T-helper 2 cell treated with Interferon-gamma antibody and Interleukin-4, amounts not matched to agents 5 μg/mL and 100 μg/mL, for 36 hours (primary cell): ENCODE measurements around the gene PSMC3.

ENCODE experiments used
- DNase-seq: peaks from one replicate; pipeline ENCODE4 v3.0.0; 2021; ENCODE audit warnings: low spot score
- H3K27ac Mint-ChIP-seq: one replicate; pipeline ENCODE4 v1.8.0; 2021; ENCODE audit warnings: mild to moderate bottlenecking, mixed read lengths
- H3K27me3 Mint-ChIP-seq: one replicate; pipeline ENCODE4 v1.8.0; 2021; ENCODE audit warnings: low read depth, mixed read lengths
- H3K36me3 Mint-ChIP-seq: one replicate; pipeline ENCODE4 v1.8.0; 2021; ENCODE audit warnings: low read depth, mixed read lengths
- H3K4me1 Mint-ChIP-seq: one replicate; pipeline ENCODE4 v1.8.0; 2021; ENCODE audit warnings: low read depth, mixed read lengths
- H3K4me3 Mint-ChIP-seq: one replicate; pipeline ENCODE4 v1.8.0; 2022; ENCODE audit warnings: mild to moderate bottlenecking, moderate library complexity, mixed read lengths
- H3K9me3 Mint-ChIP-seq: one replicate; pipeline ENCODE4 v1.8.0; 2021; ENCODE audit warnings: mixed read lengths

Gene PSMC3

GRCh38 chr11:47399860-47400767 lies 26.1 kb downstream of the PSMC3 start:
- no peaks in the 10 kb centered on the region for H3K27me3 Mint-ChIP-seq
- H3K4me3 Mint-ChIP-seq, result peak overlapping the region; percentile 81
- DNase-seq, result no peak
- H3K4me1 Mint-ChIP-seq, result peaks cover 18% of the 10 kb centered on the region
- H3K9me3 Mint-ChIP-seq, result no peaks in the 10 kb centered on the region
- no peaks in the 10 kb centered on the region for H3K36me3 Mint-ChIP-seq
- peak overlapping the region; percentile 69 for H3K27ac Mint-ChIP-seq

- H3K4me1 Mint-ChIP-seq, result peaks cover 27% of the 10 kb centered on the region
- no peak for DNase-seq
These were observed 27.7 kb downstream of the PSMC3 start for GRCh38 chr11:47398551-47398950.

GRCh38 chr11:47398011-47398410 lies 28.2 kb downstream of the PSMC3 start:
- Mint-ChIP-seq H3K27ac (no peak overlapping the region), H3K36me3 (no peaks in the 10 kb centered on the region), H3K27me3 (no peaks in the 10 kb centered on the region), H3K4me1 (peaks cover 29% of the 10 kb centered on the region), H3K4me3 (no peak overlapping the region), H3K9me3 (no peaks in the 10 kb centered on the region)
- no peak for DNase-seq

More at GRCh38 chr11:47398551-47398950, 27.7 kb downstream of the PSMC3 start:
- H3K27ac Mint-ChIP-seq, result no peak overlapping the region
- H3K4me3 Mint-ChIP-seq, result peak overlapping the region; percentile 32
- H3K27me3 Mint-ChIP-seq, result no peaks in the 10 kb centered on the region
- no peaks in the 10 kb centered on the region for H3K36me3 Mint-ChIP-seq
- no peaks in the 10 kb centered on the region for H3K9me3 Mint-ChIP-seq

GRCh38 chr11:47396049-47396320 lies 30.3 kb downstream of the PSMC3 start:
- no peak for DNase-seq
- no peak overlapping the region for H3K4me3 Mint-ChIP-seq
- peak overlapping the region; percentile 92 for H3K27ac Mint-ChIP-seq
- H3K36me3 Mint-ChIP-seq, result no peaks in the 10 kb centered on the region
- peaks cover 27% of the 10 kb centered on the region for H3K4me1 Mint-ChIP-seq
- H3K27me3 Mint-ChIP-seq, result no peaks in the 10 kb centered on the region
- H3K9me3 Mint-ChIP-seq, result no peaks in the 10 kb centered on the region

- no peak for DNase-seq
- H3K4me1 Mint-ChIP-seq, result peaks cover 24% of the 10 kb centered on the region
- peak overlapping the region; percentile 34 for H3K4me3 Mint-ChIP-seq
- H3K27ac Mint-ChIP-seq, result peak overlapping the region; percentile 92
- no peaks in the 10 kb centered on the region for H3K36me3 Mint-ChIP-seq
- H3K9me3 Mint-ChIP-seq, result no peaks in the 10 kb centered on the region
- no peaks in the 10 kb centered on the region for H3K27me3 Mint-ChIP-seq
These were observed 30.8 kb downstream of the PSMC3 start for GRCh38 chr11:47395223-47396048.

- peak; percentile 55 for DNase-seq
- peaks cover 26% of the 10 kb centered on the region for H3K4me1 Mint-ChIP-seq
- no peaks in the 10 kb centered on the region for H3K9me3 Mint-ChIP-seq
- no peaks in the 10 kb centered on the region for H3K27me3 Mint-ChIP-seq
- no peaks in the 10 kb centered on the region for H3K36me3 Mint-ChIP-seq
- H3K27ac Mint-ChIP-seq, result peak overlapping the region; percentile 92
- H3K4me3 Mint-ChIP-seq, result peak overlapping the region; percentile 61
These were observed 31.7 kb downstream of the PSMC3 start for GRCh38 chr11:47394322-47395222.

- peaks cover 28% of the 10 kb centered on the region for H3K4me1 Mint-ChIP-seq
- no peak for DNase-seq
- no peaks in the 10 kb centered on the region for H3K27me3 Mint-ChIP-seq
- H3K9me3 Mint-ChIP-seq, result no peaks in the 10 kb centered on the region
- H3K4me3 Mint-ChIP-seq, result no peak overlapping the region
- peak overlapping the region; percentile 92 for H3K27ac Mint-ChIP-seq
- no peaks in the 10 kb centered on the region for H3K36me3 Mint-ChIP-seq
These were observed 32.3 kb downstream of the PSMC3 start for GRCh38 chr11:47394050-47394321.

- no peaks in the 10 kb centered on the region for H3K27me3 Mint-ChIP-seq
- H3K4me3 Mint-ChIP-seq, result no peak overlapping the region
These were observed 32.8 kb downstream of the PSMC3 start for GRCh38 chr11:47393163-47394049.

GRCh38 chr11:47392546-47393162 lies 33.6 kb downstream of the PSMC3 start:
- Mint-ChIP-seq H3K4me3 (no peak overlapping the region), H3K36me3 (no peaks in the 10 kb centered on the region), H3K4me1 (peaks cover 28% of the 10 kb centered on the region), H3K27ac (peak overlapping the region; percentile 8), H3K9me3 (no peaks in the 10 kb centered on the region), H3K27me3 (no peaks in the 10 kb centered on the region)
- no peak for DNase-seq

More at GRCh38 chr11:47393163-47394049, 32.8 kb downstream of the PSMC3 start:
- H3K27ac Mint-ChIP-seq, result peak overlapping the region; percentile 92
- H3K36me3 Mint-ChIP-seq, result no peaks in the 10 kb centered on the region
- no peak for DNase-seq
- no peaks in the 10 kb centered on the region for H3K9me3 Mint-ChIP-seq
- peaks cover 28% of the 10 kb centered on the region for H3K4me1 Mint-ChIP-seq

- Mint-ChIP-seq H3K9me3 (no peaks in the 10 kb centered on the region), H3K27me3 (no peaks in the 10 kb centered on the region), H3K4me1 (peaks cover 25% of the 10 kb centered on the region), H3K36me3 (no peaks in the 10 kb centered on the region), H3K4me3 (no peak overlapping the region), H3K27ac (peak overlapping the region; percentile 67)
- DNase-seq, result no peak
These were observed 34.4 kb downstream of the PSMC3 start for GRCh38 chr11:47391711-47392432.

GRCh38 chr11:47391077-47391583 lies 35.1 kb downstream of the PSMC3 start:
- Mint-ChIP-seq H3K9me3 (no peaks in the 10 kb centered on the region), H3K4me3 (no peak overlapping the region), H3K27ac (peak overlapping the region; percentile 47), H3K4me1 (peaks cover 25% of the 10 kb centered on the region), H3K27me3 (no peaks in the 10 kb centered on the region), H3K36me3 (no peaks in the 10 kb centered on the region)
- DNase-seq, result no peak

GRCh38 chr11:47390422-47390760 lies 35.8 kb downstream of the PSMC3 start:
- H3K9me3 Mint-ChIP-seq, result no peaks in the 10 kb centered on the region
- DNase-seq, result no peak
- H3K27me3 Mint-ChIP-seq, result no peaks in the 10 kb centered on the region
- no peaks in the 10 kb centered on the region for H3K36me3 Mint-ChIP-seq
- H3K4me3 Mint-ChIP-seq, result no peak overlapping the region
- no peak overlapping the region for H3K27ac Mint-ChIP-seq
- H3K4me1 Mint-ChIP-seq, result peaks cover 22% of the 10 kb centered on the region
